ENCODE data around the gene ACADL.

DNA sequence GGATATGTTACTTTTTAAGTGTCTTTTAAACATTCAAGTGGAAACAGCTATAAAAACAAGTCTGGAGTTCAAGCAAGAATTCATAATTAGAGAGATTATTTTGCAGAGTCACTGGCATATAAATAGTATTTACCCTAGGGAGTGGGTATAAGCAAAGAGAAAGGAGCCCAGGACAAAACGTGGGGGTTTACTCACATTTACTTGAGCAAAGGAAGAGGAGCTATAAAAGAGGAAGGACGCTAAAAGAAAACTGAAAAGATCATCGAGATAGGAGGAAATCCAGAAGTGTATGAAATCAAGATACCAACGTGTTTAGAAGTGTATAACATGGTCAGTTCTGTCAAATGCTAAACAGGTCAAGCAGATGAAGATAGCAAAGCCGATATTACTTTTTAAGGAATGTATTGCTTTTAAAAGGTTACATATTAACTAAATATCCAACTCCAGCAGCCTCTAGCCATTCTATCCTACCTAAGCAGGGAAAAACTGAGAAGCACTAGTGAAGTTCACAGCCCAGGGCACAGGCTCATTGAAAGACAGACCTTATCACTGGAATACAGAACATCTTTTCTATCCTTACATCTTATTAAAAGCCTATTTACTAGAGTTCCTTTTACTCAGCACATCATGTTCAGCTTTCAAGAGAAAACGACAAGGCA is 62.7 kb downstream of the ACADL start:
- TF ChIP-seq MAX (IDR thresholded peaks at IDR 0.05) (no peak), POLR2A (IDR thresholded peaks at IDR 0.05; ENCODE audit: borderline replicate concordance, extremely low read depth, insufficient read depth, insufficient read length) (no peak)

All from HCT116 (cell line).